Liver (tissue), 3 donors: Measurements from ENCODE around the gene CDK9.
A peak's percentile ranks its signal among the peaks of the same experiment; 100 is the strongest.

Source experiments
- FOXA2 ChIP-seq: IDR thresholded peaks from 2 replicates; pipeline ENCODE4 v1.6.1; 2016; ENCODE audit warnings: antibody characterized with exemption
- GABPA ChIP-seq, 2 donors: IDR thresholded peaks in 1 of 2; conservative IDR thresholded peaks in 1 of 2; 2 replicates each; pipeline ENCODE4 v1.6.1; 2016; ENCODE audit warnings: antibody characterized with exemption in 2 of 2, mild to moderate bottlenecking in 1 of 2, moderate library complexity in 1 of 2
- MAX ChIP-seq: IDR thresholded peaks from 2 replicates; pipeline ENCODE4 v1.6.1; 2016; ENCODE audit warnings: antibody characterized with exemption
- RAD21 ChIP-seq, 2 donors: IDR thresholded peaks; 2 replicates each; pipeline ENCODE4 v1.6.1; 2016; ENCODE audit warnings: antibody characterized with exemption in 2 of 2, mild to moderate bottlenecking in 2 of 2
- REST ChIP-seq: IDR thresholded peaks from 2 replicates; pipeline ENCODE4 v1.6.1; 2016; ENCODE audit warnings: antibody characterized with exemption, mild to moderate bottlenecking
- RXRA ChIP-seq, 2 donors: IDR thresholded peaks; 2 replicates each; pipeline ENCODE4 v1.6.1; 2017 to 2018; ENCODE audit warnings: antibody characterized with exemption in 2 of 2, mild to moderate bottlenecking in 1 of 2
- SP1 ChIP-seq: IDR thresholded peaks from 2 replicates; pipeline ENCODE4 v1.6.1; 2018; ENCODE audit warnings: antibody characterized with exemption, mild to moderate bottlenecking
- TF ChIP-seq, protein P1 (sequence below): fragments of 150-350 bp; IDR thresholded peaks from 2 replicates; pipeline ENCODE4 v1.5.1; 2017; ENCODE audit warnings: improper control_type of control experiment, low read depth, low read length; ENCODE audit not compliant: missing input control
- donor health status: healthy.
- donor health status: healthy.

- TF ChIP-seq, protein P1, sequence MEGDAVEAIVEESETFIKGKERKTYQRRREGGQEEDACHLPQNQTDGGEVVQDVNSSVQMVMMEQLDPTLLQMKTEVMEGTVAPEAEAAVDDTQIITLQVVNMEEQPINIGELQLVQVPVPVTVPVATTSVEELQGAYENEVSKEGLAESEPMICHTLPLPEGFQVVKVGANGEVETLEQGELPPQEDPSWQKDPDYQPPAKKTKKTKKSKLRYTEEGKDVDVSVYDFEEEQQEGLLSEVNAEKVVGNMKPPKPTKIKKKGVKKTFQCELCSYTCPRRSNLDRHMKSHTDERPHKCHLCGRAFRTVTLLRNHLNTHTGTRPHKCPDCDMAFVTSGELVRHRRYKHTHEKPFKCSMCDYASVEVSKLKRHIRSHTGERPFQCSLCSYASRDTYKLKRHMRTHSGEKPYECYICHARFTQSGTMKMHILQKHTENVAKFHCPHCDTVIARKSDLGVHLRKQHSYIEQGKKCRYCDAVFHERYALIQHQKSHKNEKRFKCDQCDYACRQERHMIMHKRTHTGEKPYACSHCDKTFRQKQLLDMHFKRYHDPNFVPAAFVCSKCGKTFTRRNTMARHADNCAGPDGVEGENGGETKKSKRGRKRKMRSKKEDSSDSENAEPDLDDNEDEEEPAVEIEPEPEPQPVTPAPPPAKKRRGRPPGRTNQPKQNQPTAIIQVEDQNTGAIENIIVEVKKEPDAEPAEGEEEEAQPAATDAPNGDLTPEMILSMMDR, result no peak
- TF ChIP-seq RAD21 (IDR thresholded peaks at IDR 0.05), result peak in 1 of 2 donors; percentile 56
- TF ChIP-seq MAX, result no peak
- TF ChIP-seq REST, result peak; percentile 34
- TF ChIP-seq FOXA2, result no peak
- TF ChIP-seq SP1, result peak; percentile 48
- peak in 1 of 2 donors; percentile 18 for TF ChIP-seq RXRA (IDR thresholded peaks at IDR 0.05)
- TF ChIP-seq GABPA (IDR thresholded peaks at IDR 0.05 in 1 of 2, conservative IDR thresholded peaks at IDR 0.05 in 1 of 2), result no peak
These were observed 42.6 kb downstream of the CDK9 start for GRCh38 chr9:127828262-127829031.
